ENCODE results near the gene TRIM26. TPM values are rescaled to one million over a fixed set of nuclear protein-coding genes. Genes with fewer than 3 reads are reported as not detected.

TRIM26 gene
- total RNA-seq, 4 donors from 2014 or later: 14.9 to 38.1 (median 30.0) TPM

- intact Hi-C loops (cut with DNase I; ENCODE audit: low total_unique reads): no loop called here
- H3K9me3 ChIP-seq: no peaks in the 10 kb centered on the region
- H3K4me3 ChIP-seq: no peak overlapping the region
- no peaks in the 10 kb centered on the region for H3K27me3 ChIP-seq
- no peak overlapping the region for H3K27ac ChIP-seq
- TF ChIP-seq POLR2A (IDR thresholded peaks at IDR 0.05) (no peak), CTCF (IDR thresholded peaks at IDR 0.05) (no peak)
- H3K4me1 ChIP-seq: no peaks in the 10 kb centered on the region
- no peaks in the 10 kb centered on the region for H3K36me3 ChIP-seq
- DNase-seq: no peak
Measured at GRCh38 chr6:30152910-30153610, 60.1 kb downstream of the TRIM26 start.

DNA sequence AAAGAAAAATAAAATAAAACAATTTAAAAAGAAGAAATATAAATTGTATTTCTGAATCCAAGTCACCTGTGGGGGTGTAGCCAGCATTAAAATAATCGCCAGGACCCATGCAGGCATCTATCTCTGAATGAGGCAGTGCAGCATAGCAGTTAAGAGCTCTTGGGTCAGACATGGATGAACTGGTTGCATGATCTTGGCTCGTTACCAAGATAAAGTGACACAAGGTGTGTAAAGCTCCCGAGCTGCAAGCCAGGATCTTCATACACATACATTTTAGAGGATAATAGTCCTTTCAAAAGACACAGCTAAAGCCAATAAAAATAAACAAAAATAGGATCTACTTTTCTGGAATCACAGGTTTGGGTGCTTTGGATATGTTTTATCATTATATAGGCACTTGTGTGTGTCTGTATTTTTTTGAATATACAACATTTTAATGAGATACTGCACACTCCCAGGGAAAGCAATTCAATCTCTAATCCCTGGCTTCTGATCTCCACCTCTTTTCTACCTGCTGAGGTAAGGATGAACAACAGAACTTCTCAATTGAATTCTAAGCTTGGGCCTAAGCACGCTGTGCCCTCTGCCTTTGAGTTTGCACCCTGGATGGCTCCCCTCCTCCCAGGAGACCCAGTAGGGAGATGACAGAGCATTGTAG lies 61.1 kb downstream of the TRIM26 start:
- Histone ChIP-seq H3K9me3 (no peaks in the 10 kb centered on the region), H3K36me3 (no peaks in the 10 kb centered on the region), H3K4me1 (no peaks in the 10 kb centered on the region), H3K4me3 (no peak overlapping the region), H3K27me3 (no peaks in the 10 kb centered on the region), H3K27ac (no peak overlapping the region)
- TF ChIP-seq CTCF (IDR thresholded peaks at IDR 0.05): no peak
- TF ChIP-seq POLR2A (IDR thresholded peaks at IDR 0.05): no peak
- intact Hi-C loops (cut with DNase I; ENCODE audit: low total_unique reads): no loop called here
- no peak for DNase-seq

- intact Hi-C loops (cut with DNase I; ENCODE audit: low total_unique reads): no loop called here
- Histone ChIP-seq H3K4me1 (no peaks in the 10 kb centered on the region), H3K27me3 (no peaks in the 10 kb centered on the region), H3K9me3 (no peaks in the 10 kb centered on the region), H3K4me3 (no peak overlapping the region), H3K36me3 (no peaks in the 10 kb centered on the region), H3K27ac (no peak overlapping the region)
- TF ChIP-seq CTCF (IDR thresholded peaks at IDR 0.05) (no peak), POLR2A (IDR thresholded peaks at IDR 0.05) (no peak)
- DNase-seq: no peak
Measured at GRCh38 chr6:30151580-30151979, 61.6 kb downstream of the TRIM26 start.

DNA sequence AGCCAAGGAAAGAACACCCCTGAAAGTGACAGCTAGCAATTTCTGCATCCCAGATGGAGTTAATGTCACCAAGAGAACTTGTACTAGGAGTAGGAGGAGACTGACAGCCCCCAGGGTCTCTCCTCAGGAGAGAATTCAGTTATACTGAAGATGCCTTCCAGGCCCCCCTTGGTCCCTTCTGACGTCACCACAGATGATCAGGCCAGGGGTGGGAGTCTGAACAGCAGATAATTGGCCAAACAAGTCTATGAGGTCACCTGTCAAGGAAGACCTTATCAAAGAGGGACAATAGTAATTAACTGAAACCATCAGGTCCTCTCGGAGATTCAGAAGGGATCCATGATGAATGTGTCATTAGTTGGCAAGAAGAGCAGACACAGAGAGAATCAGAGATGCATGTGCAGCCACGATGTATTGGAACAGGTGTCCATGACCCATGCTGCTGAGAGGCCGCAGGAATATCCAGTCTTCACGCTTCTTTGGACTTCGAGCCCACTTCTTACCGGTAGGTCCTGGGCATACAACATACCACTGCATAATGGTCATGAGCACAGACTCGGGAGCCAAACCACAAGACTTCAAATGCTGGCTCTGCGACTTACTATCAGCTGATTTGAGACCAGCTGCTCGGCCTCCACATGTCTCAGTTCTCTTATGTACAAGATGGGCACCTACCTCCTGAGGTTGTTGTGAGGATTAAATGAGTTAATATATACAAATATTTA lies 62.4 kb downstream of the TRIM26 start:
- DNase-seq: no peak
- no peaks in the 10 kb centered on the region for H3K9me3 ChIP-seq
- H3K27me3 ChIP-seq: no peaks in the 10 kb centered on the region
- no peak for TF ChIP-seq POLR2A (IDR thresholded peaks at IDR 0.05)
- TF ChIP-seq CTCF (IDR thresholded peaks at IDR 0.05): no peak
- H3K36me3 ChIP-seq: no peaks in the 10 kb centered on the region
- intact Hi-C loops (cut with DNase I; ENCODE audit: low total_unique reads): no loop called here
- H3K27ac ChIP-seq: no peak overlapping the region
- H3K4me1 ChIP-seq: no peaks in the 10 kb centered on the region
- no peak overlapping the region for H3K4me3 ChIP-seq
